BJ (cell line): ENCODE measurements around the gene BTNL9. TPM values are rescaled to one million over a fixed set of nuclear protein-coding genes. Genes with fewer than 3 reads are reported as not detected.

ENCODE experiments used
- CTCF ChIA-PET: fragments of 350-600 bp; formaldehyde crosslinking; extraction: SDS; loops from one replicate; lab custom pipeline; 2021; ENCODE audit warnings: antibody characterized with exemption, inconsistent platforms; lab: Yijun Ruan, JAX
- POLR2A ChIA-PET: fragments of 300-600 bp; sonication (Branson Sonifier 250); formaldehyde crosslinking; extraction: SDS; loops from one replicate; lab custom pipeline; 2021; ENCODE audit warnings: antibody characterized with exemption; lab: Charles Lee
- DNase-seq: peaks from one replicate; pipeline ENCODE4 v3.0.0-alpha.2; 2011; ENCODE audit warnings: low read depth
- H3K27me3 ChIP-seq: 2 replicates; pipeline ENCODE4 v1.6.0; 2011; ENCODE audit warnings: low read length; ENCODE audit not compliant: control insufficient read depth, insufficient read depth
- H3K36me3 ChIP-seq: 2 replicates; pipeline ENCODE4 v1.5.1; 2011; ENCODE audit warnings: low read length; ENCODE audit not compliant: control insufficient read depth, insufficient read depth
- H3K4me3 ChIP-seq: 2 replicates; pipeline ENCODE4 v1.5.1; 2011; ENCODE audit warnings: low read depth, mild to moderate bottlenecking, control low read depth, low read length
- CTCF ChIP-seq: IDR thresholded peaks from 2 replicates; pipeline ENCODE4 v1.5.1; 2011; ENCODE audit warnings: low read depth, mild to moderate bottlenecking, control low read depth, inconsistent platforms, low read length, moderate library complexity; ENCODE audit not compliant: insufficient read depth
- polyA plus RNA-seq: library from polyadenylated mRNA; depleted of rRNA; stranded (reverse); fragments of >200 nt; gene quantifications from 2 replicates; pipeline ENCODE4 v1.2.3, GENCODE V29; 2011

BTNL9 gene
- polyA plus RNA-seq, 1 experiment = not detected

- CTCF ChIA-PET = no interaction called here
- DNase-seq = no peak
Measured at GRCh38 chr5:181035991-181036815, 3.9 kb upstream of the BTNL9 start.

GRCh38 chr5:181036816-181037364 lies 3.2 kb upstream of the BTNL9 start:
- CTCF ChIA-PET = no interaction called here
- TF ChIP-seq CTCF = no peak
- Histone ChIP-seq H3K27me3 (no peaks in the 10 kb centered on the region), H3K36me3 (no peaks in the 10 kb centered on the region), H3K4me3 (no peak overlapping the region)
- no peak for DNase-seq
- POLR2A ChIA-PET = no interaction called here

More at GRCh38 chr5:181035991-181036815, 3.9 kb upstream of the BTNL9 start:
- Histone ChIP-seq H3K36me3 (no peaks in the 10 kb centered on the region), H3K4me3 (no peak overlapping the region), H3K27me3 (no peaks in the 10 kb centered on the region)
- POLR2A ChIA-PET = no interaction called here
- no peak for TF ChIP-seq CTCF

GRCh38 chr5:181037365-181037861 lies 2.7 kb upstream of the BTNL9 start:
- Histone ChIP-seq H3K36me3 (no peaks in the 10 kb centered on the region), H3K4me3 (no peak overlapping the region), H3K27me3 (no peaks in the 10 kb centered on the region)
- no peak for TF ChIP-seq CTCF
- CTCF ChIA-PET = no interaction called here
- POLR2A ChIA-PET = no interaction called here
- DNase-seq = no peak

- no peak for TF ChIP-seq CTCF
- no peaks in the 10 kb centered on the region for H3K36me3 ChIP-seq
- H3K27me3 ChIP-seq = no peaks in the 10 kb centered on the region
- ChIA-PET CTCF (no interaction called here), POLR2A (no interaction called here)
- DNase-seq = no peak
- H3K4me3 ChIP-seq = no peak overlapping the region
Measured at GRCh38 chr5:181039471-181039870, 595 bp upstream of the BTNL9 start.

GRCh38 chr5:181040631-181040945 lies 522 bp downstream of the BTNL9 start:
- CTCF ChIA-PET = no interaction called here
- POLR2A ChIA-PET = no interaction called here
- DNase-seq = no peak
- H3K36me3 ChIP-seq = no peaks in the 10 kb centered on the region
- no peak overlapping the region for H3K4me3 ChIP-seq
- no peaks in the 10 kb centered on the region for H3K27me3 ChIP-seq
- no peak for TF ChIP-seq CTCF
